ENCODE data around the gene SNAI3. TPM values are rescaled to one million over a fixed set of nuclear protein-coding genes. Genes with fewer than 3 reads are reported as not detected.

Gene SNAI3
- total and polyA plus RNA-seq, 9 of the 15 experiments (the other 6 are each of a cell fraction or from before 2014, with no cell fraction given), result 0.04 to 4.1 (median 0.80) TPM; not detected in 1

- TF ChIP-seq ARID4B (CRISPR knock-in tag; IDR thresholded peaks at IDR 0.05), result 0 out of 2 replicates have a peak, but pooled peaks have one; percentile 48
- 0 out of 2 replicates have a peak, but pooled peaks have one; percentile 35 for TF ChIP-seq CREB1 (IDR thresholded peaks at IDR 0.05)
- no peak for TF ChIP-seq CREB1 (CRISPR knock-in tag; IDR thresholded peaks at IDR 0.05)
- no peak for TF ChIP-seq HMG20A (CRISPR knock-in tag; conservative IDR thresholded peaks at IDR 0.05)
- no peak for TF ChIP-seq DLX4 (CRISPR knock-in tag; IDR thresholded peaks at IDR 0.05)
- TF ChIP-seq ZNF644 (tag; IDR thresholded peaks at IDR 0.05; ENCODE audit: low read depth), result no peak
- no peak for TF ChIP-seq MIER1 (IDR thresholded peaks at IDR 0.05; ENCODE audit: low read depth)
- peak; percentile 49; the same call in 1 of the 2 replicates for TF ChIP-seq CXXC5 (CRISPR knock-in tag; IDR thresholded peaks at IDR 0.05)
- TF ChIP-seq, protein P1, sequence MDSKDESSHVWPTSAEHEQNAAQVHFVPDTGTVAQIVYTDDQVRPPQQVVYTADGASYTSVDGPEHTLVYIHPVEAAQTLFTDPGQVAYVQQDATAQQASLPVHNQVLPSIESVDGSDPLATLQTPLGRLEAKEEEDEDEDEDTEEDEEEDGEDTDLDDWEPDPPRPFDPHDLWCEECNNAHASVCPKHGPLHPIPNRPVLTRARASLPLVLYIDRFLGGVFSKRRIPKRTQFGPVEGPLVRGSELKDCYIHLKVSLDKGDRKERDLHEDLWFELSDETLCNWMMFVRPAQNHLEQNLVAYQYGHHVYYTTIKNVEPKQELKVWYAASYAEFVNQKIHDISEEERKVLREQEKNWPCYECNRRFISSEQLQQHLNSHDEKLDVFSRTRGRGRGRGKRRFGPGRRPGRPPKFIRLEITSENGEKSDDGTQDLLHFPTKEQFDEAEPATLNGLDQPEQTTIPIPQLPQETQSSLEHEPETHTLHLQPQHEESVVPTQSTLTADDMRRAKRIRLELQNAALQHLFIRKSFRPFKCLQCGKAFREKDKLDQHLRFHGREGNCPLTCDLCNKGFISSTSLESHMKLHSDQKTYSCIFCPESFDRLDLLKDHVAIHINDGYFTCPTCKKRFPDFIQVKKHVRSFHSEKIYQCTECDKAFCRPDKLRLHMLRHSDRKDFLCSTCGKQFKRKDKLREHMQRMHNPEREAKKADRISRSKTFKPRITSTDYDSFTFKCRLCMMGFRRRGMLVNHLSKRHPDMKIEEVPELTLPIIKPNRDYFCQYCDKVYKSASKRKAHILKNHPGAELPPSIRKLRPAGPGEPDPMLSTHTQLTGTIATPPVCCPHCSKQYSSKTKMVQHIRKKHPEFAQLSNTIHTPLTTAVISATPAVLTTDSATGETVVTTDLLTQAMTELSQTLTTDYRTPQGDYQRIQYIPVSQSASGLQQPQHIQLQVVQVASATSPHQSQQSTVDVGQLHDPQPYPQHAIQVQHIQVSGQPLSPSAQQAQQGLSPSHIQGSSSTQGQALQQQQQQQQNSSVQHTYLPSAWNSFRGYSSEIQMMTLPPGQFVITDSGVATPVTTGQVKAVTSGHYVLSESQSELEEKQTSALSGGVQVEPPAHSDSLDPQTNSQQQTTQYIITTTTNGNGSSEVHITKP (IDR thresholded peaks at IDR 0.05; ENCODE audit: partially characterized antibody), result peak; percentile 35
- peak in 1 of 3 experiments; percentile 30 for TF ChIP-seq YY1 (IDR thresholded peaks at IDR 0.05; ENCODE audit: borderline replicate concordance in 1 of 3, control insufficient read depth in 1 of 3, extremely low read depth in 1 of 3, insufficient read depth in 3 of 3, insufficient read length in 1 of 3, insufficient replicate concordance in 2 of 3, low read depth in 1 of 3, low read length in 2 of 3)
- no peak for TF ChIP-seq TSC22D4 (tag; IDR thresholded peaks at IDR 0.05)
- peak; percentile 50; the same call in 1 of the 2 replicates for TF ChIP-seq VEZF1 (CRISPR knock-in tag; IDR thresholded peaks at IDR 0.05)
- peak; percentile 72; the same call in 1 of the 2 replicates for TF ChIP-seq ZBTB33 (CRISPR knock-in tag; IDR thresholded peaks at IDR 0.05)
- TF ChIP-seq SPI1 (IDR thresholded peaks at IDR 0.05; ENCODE audit: borderline replicate concordance, low read depth, low read length), result peak; percentile 45; the same call in 1 of the 2 replicates
Measured at GRCh38 chr16:88628512-88628974, 57.8 kb downstream of the SNAI3 start (continued).

Measured in K562 (cell line).